Measurements from ENCODE around the gene THADA.
A peak's percentile ranks its signal among the peaks of the same experiment; 100 is the strongest.

The THADA gene

GRCh38 chr2:43224571-43225092 is 371.2 kb downstream of the THADA start:
- DNase-seq (ENCODE audit: low read depth in 2 of 2), result peak in 1 of 2 donors; percentile 33

- peak; percentile 56 to 60 for DNase-seq (ENCODE audit: low read depth in 2 of 2)
Observed at GRCh38 chr2:43224131-43224570, 371.7 kb downstream of the THADA start.

DNA sequence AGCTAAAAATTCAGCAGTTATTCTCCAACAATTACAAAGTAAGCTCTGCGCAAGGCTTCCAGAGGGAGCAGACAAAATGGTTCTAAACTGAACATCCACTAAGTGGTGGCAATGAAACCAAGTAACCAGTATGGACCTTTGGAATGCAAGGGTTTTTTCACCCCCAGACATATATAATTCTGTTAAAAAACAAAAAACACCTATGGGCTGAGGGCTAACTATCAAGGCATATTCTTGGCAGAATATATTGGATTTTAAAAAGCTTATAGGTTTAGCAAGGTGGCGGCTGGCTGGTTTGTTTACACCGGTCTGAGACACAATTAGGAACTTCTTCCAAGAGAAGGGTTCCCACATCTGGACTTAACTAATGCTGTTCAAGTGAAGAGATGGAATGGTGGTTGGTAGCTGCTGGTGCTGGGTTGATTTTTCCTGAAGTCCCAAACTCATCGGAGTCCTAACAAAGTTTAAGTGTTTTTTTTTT is 372.3 kb downstream of the THADA start:
- no peak for DNase-seq (ENCODE audit: low read depth in 2 of 2)

- no peak for DNase-seq (ENCODE audit: low read depth in 2 of 2)
Observed at GRCh38 chr2:43222475-43223309, 373.1 kb downstream of the THADA start.

GRCh38 chr2:43221763-43222474 is 373.9 kb downstream of the THADA start:
- DNase-seq (ENCODE audit: low read depth in 2 of 2), result peak in 1 of 2 donors; percentile 40

DNA sequence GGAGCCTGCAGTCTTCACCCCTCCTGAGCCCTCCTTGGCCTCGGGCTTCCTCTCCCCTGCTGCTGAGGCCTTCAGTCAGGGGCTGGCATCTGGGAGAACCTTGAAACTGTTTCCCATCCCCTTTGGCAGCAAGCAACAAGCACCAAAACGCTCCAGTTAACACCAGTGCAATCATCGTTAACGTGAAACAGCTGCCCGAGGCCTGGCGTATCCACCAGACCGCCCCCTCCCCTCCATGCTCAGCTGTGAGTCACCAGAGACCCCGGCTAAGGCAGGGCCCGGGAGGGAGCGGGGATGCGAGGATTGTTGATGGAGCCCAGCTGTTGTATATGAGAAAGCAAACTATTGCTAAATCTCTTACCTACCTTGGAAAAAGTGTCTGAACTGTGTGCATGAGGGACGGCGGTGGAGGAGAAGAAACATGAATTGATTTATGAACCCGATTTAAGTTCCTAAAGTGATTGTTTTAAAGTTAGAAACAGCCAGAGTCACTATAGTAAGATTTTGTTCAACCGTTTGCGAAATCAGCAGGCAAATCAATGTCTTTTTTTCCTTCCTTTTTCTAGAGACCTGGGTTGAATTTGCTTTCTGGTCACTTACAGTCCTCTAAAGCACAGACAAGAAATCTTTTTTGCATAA is 374.6 kb downstream of the THADA start:
- peak in 1 of 2 donors; percentile 21 for DNase-seq (ENCODE audit: low read depth in 2 of 2)

GRCh38 chr2:43220760-43221123 is 375.1 kb downstream of the THADA start:
- DNase-seq (ENCODE audit: low read depth in 2 of 2), result no peak

DNA sequence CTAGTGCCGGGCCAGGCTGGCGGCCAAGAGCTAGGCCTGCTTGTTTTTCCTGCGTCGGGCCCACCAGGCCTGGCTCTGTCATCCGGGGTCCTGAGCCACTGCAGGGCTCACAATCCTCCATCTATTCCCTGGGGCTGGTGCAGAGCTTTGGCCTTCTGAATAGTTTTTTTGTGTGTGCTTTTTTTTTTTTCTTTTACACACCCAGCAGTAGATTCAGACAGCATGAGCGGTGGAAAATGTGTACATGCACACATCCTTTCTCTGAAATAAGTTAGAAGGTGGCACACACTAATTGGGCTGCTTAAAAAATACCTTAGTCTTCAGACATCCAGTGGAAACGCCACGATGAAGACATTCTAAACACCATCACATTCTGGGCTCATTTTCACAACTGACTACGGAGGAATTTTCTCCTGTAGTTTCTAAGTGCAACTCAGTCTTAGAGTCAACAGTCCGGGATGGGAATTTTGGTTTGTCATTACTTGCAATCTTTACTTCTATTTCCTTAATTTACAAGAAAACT is 375.5 kb downstream of the THADA start:
- DNase-seq (ENCODE audit: low read depth in 2 of 2), result no peak

GRCh38 chr2:43219383-43220228 is 376.2 kb downstream of the THADA start:
- peak; percentile 59 to 60 for DNase-seq (ENCODE audit: low read depth in 2 of 2)

- peak; percentile 73 for DNase-seq (ENCODE audit: low read depth in 2 of 2)
Observed at GRCh38 chr2:43218702-43219382, 377.0 kb downstream of the THADA start.

DNA sequence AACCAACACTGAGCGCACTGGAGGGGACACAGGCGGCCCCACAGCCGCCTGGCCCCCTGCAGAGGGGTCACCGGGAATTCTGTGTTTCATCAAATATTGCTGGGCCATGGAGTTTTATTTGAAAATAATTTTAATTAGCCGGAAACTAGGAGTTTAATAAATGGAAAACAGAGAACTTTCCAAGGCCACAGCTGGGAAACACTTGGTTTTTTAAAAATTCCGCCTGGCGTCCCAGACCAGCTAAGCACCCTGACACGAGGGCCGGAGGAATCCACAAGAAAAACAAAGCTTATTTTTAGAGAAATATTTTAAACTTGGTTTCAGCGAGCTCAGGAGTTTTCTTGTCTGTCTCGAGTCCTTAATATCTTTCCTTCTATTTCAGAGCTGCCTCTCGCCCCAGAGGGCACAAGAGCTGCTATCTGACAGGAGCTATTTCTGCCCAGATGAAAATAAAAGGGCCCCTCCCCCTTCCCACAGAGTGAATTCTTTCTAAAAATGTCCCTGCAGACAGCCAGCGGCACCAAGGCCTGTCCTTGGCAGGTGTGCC is 377.6 kb downstream of the THADA start:
- no peak for DNase-seq (ENCODE audit: low read depth in 2 of 2)

- no peak for DNase-seq (ENCODE audit: low read depth in 2 of 2)
Observed at GRCh38 chr2:43217228-43218154, 378.3 kb downstream of the THADA start.

DNA sequence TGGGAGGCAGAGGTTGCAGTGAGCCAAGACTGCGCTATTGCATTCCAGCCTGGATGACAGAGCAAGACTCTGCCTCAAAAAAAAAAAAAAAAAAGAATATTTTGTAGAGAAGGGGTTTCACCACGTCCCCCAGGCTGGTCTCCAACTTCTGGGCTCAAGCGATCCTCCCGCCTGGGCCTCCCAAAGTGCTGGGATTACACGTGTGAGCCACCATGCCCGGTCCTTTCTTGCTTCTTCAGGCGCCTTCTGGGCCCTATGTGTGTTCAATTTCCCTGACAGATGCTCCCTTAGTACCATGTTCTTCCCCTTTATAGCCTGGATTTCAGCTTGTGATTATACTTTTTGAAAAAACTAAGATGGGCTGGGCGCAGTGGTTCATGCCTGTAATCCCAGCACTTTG is 379.2 kb downstream of the THADA start:
- DNase-seq (ENCODE audit: low read depth in 2 of 2), result no peak

DNA sequence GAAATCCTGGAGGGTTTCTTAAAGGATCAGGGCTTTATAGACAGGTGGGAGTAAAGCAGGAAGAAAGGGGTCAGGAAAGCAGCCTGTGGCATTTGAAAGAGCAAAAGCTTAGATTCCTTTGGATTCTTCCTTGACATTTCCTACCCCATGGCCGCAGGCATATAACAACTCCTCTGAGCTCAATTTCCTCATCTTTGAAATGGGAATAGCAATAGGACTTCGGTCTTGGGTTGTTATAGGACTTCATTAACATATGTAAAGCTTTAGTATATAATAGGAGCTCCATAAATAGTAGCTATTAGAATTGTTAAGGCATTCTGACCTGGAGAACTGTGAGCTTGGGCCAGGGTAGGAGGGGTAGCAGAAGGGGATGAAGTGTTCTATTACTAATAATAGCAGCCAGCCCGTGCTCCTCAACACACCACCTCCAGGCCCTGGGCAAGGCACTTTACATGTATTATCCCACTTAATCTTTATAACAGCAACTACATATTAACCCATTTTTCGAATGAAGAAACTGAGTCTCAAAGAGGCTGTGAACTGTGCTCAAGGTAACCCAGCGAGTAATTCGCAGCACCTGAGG is 380.1 kb downstream of the THADA start:
- DNase-seq (ENCODE audit: low read depth in 2 of 2), result no peak

DNA sequence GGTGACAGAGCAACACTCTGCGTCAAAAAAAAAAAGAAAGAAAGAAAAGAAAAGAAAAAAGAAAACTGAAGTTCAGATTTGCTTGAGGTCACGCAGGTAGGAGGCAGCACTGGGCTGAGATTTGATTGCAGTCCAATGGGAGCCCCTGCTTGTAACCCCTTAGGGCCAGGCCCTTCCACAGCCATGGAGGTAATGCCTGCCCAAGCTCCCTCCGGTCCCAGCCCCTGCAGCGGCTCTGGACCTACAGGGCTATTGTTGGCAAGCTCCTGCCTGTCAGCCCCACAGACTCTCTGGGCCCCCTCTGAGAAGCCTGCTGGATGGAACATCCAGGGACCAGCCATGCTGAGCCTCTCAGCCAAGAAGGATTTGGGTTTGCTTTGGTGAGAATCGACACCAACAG is 381.6 kb downstream of the THADA start:
- DNase-seq (ENCODE audit: low read depth in 2 of 2), result no peak

GRCh38 chr2:43212931-43213330 is 382.9 kb downstream of the THADA start:
- no peak for DNase-seq (ENCODE audit: low read depth in 2 of 2)

GRCh38 chr2:43212216-43212835 is 383.5 kb downstream of the THADA start:
- no peak for DNase-seq (ENCODE audit: low read depth in 2 of 2)

All from stimulated activated CD8-positive, alpha-beta memory T cell treated with anti-CD3 and anti-CD28 coated beads, Interleukin-7, amount 100 ng/mL, for 4 hours (primary cell).